Vagina (tissue), 2 donors: ENCODE results near the gene TMEM151B. TPM values are rescaled to one million over a fixed set of nuclear protein-coding genes. Genes with fewer than 3 reads are reported as not detected.

ENCODE experiments used
- DNase-seq, 2 donors: peaks; one replicate each; pipeline ENCODE4 v3.0.0-alpha.2; 2017; ENCODE audit errors: extremely low spot score in 2 of 2
- H3K27ac ChIP-seq: fragments of 200-600 bp; sonication (generic); one replicate; pipeline ENCODE4 v1.5.1; 2019
- H3K27me3 ChIP-seq: fragments of 200-600 bp; sonication (generic); one replicate; pipeline ENCODE4 v1.5.1; 2019
- H3K36me3 ChIP-seq, 2 donors: fragments of 200-600 bp; sonication (generic); one replicate each; pipeline ENCODE4 v1.5.1; 2017 to 2019
- H3K4me1 ChIP-seq: fragments of 200-600 bp; sonication (generic); one replicate; pipeline ENCODE4 v1.5.1; 2019
- H3K4me3 ChIP-seq, 2 donors: fragments of 200-600 bp; sonication (generic); 1 replicate in 1 of 2; 2 replicates in 1 of 2; pipeline ENCODE4 v1.5.1; 2016 to 2019
- H3K9me3 ChIP-seq: fragments of 200-600 bp; sonication (generic); one replicate; pipeline ENCODE4 v1.5.1; 2019
- CTCF ChIP-seq, 3 experiments: fragments of 450-650 bp in 2 of 3; fragments of 200-600 bp in 1 of 3; sonication (generic) in 1 of 3; IDR thresholded peaks; one replicate each; pipeline ENCODE4 v1.5.1; 2017 to 2019; ENCODE audit warnings: antibody characterized with exemption in 3 of 3, mild to moderate bottlenecking in 2 of 3, moderate library complexity in 2 of 3
- POLR2A ChIP-seq, 2 donors: fragments of 450-650 bp; IDR thresholded peaks; one replicate each; pipeline ENCODE4 v1.6.1; 2017; ENCODE audit warnings: antibody characterized with exemption in 2 of 2, mild to moderate bottlenecking in 2 of 2, moderate library complexity in 2 of 2
- POLR2AphosphoS5 ChIP-seq, 2 donors: sonication (generic); formaldehyde crosslinking; IDR thresholded peaks; one replicate each; pipeline ENCODE4 v1.9.0; 2017; ENCODE audit warnings: antibody characterized with exemption in 2 of 2, mild to moderate bottlenecking in 2 of 2, low read depth in 1 of 2; ENCODE audit not compliant: insufficient read depth in 1 of 2
- intact Hi-C: fragments of 100-400 bp; cut with DNase I; formaldehyde crosslinking; loops from one replicate; pipeline ENCODE4 v1.15.1; 2023
- microRNA counts, 2 donors: library from miRNA; unstranded; fragments of <30 nt; microRNA quantifications; one replicate each; lab custom pipeline; 2016 to 2017
- total RNA-seq: library from RNA; depleted of rRNA; stranded (reverse); fragments of >200 nt; gene quantifications from one replicate; pipeline ENCODE4 v1.2.3, GENCODE V29; 2016

Gene TMEM151B
- total RNA-seq, 1 donor from 2014 or later = 0.49 TPM

GRCh38 chr6:44356487-44356886 lies 86.2 kb downstream of the TMEM151B start:
- Histone ChIP-seq H3K27me3 (no peaks in the 10 kb centered on the region), H3K9me3 (no peaks in the 10 kb centered on the region), H3K36me3 (no peaks in the 10 kb centered on the region), H3K4me1 (no peaks in the 10 kb centered on the region), H3K27ac (no peak overlapping the region), H3K4me3 (no peak overlapping the region)
- intact Hi-C loops = no loop called here
- TF ChIP-seq POLR2AphosphoS5 (IDR thresholded peaks at IDR 0.05; ENCODE audit: insufficient read depth in 1 of 2, low read depth in 1 of 2) (no peak), POLR2A (IDR thresholded peaks at IDR 0.05) (no peak), CTCF (IDR thresholded peaks at IDR 0.05) (no peak)
- no peak for DNase-seq

MicroRNAs within 50 kb of the gene (microRNA counts, 767-probe panel; counts per million panel counts)
- 238 to 261 counts per million in 2 donors for microRNA hsa-miR-4647 (lab: Ali Mortazavi, UCI)

Other genes with a start within 250 kb of the TMEM151B start
- gene MRPL14, start 143.0 kb upstream of the TMEM151B start, total RNA-seq = 36.1 TPM
- gene TMEM63B, start 142.9 kb upstream of the TMEM151B start, total RNA-seq = 32.4 TPM
- gene CAPN11, start 111.6 kb upstream of the TMEM151B start, total RNA-seq = 2.0 TPM
- not detected for gene MYMX, start 53.5 kb upstream of the TMEM151B start, total RNA-seq
- 51.1 TPM for gene SLC29A1, start 46.9 kb upstream of the TMEM151B start, total RNA-seq
- gene HSP90AB1, start 23.3 kb upstream of the TMEM151B start, total RNA-seq = 463 TPM
- 19.6 TPM for gene SLC35B2, start 12.9 kb upstream of the TMEM151B start, total RNA-seq
- gene NFKBIE, start 4.9 kb upstream of the TMEM151B start, total RNA-seq = 17.2 TPM
- 13.3 TPM for gene AARS2, start 42.9 kb downstream of the TMEM151B start, total RNA-seq
- gene SPATS1, start 72.2 kb downstream of the TMEM151B start, total RNA-seq = not detected
- 16.5 TPM for gene CDC5L, start 117.3 kb downstream of the TMEM151B start, total RNA-seq